NCI-H748 (cell line): Measurements from ENCODE around the gene CCAR1.
A peak's percentile ranks its signal among the peaks of the same experiment; 100 is the strongest.
"Not testable (repeated sequence)": the region's sequence is repeated elsewhere in the genome, so short reads cannot be mapped to it uniquely, and the experiment has no call there.

Experiments used
- DNase-seq: peaks from one replicate; lab custom pipeline; 2025; ENCODE audit not compliant: unreplicated experiment; lab: John Stamatoyannopoulos, UW

The CCAR1 gene

GRCh38 chr10:68826764-68827591, 105.9 kb downstream of the CCAR1 start, which contains the start of gene STOX1:
Gene STOX1 (plus strand): TSS chr10:68827531. CDS start chr10:68827624, 93 bp downstream.
- peak; percentile 75 for DNase-seq

- not testable (repeated sequence) for DNase-seq
Measured at GRCh38 chr10:68827592-68827959, 106.5 kb downstream of the CCAR1 start.

GRCh38 chr10:68828083-68828601, 107.1 kb downstream of the CCAR1 start:
- DNase-seq, result peak; percentile 35

- DNase-seq, result peak; percentile 7
Measured at GRCh38 chr10:68828833-68829232, 107.8 kb downstream of the CCAR1 start.

GRCh38 chr10:68829521-68829920, 108.5 kb downstream of the CCAR1 start:
- DNase-seq, result no peak

- DNase-seq, result no peak
Measured at GRCh38 chr10:68829952-68830351, 108.9 kb downstream of the CCAR1 start.

GRCh38 chr10:68831961-68832455, 111.0 kb downstream of the CCAR1 start:
- DNase-seq, result no peak

- no peak for DNase-seq
Measured at GRCh38 chr10:68832601-68833000, 111.6 kb downstream of the CCAR1 start.

GRCh38 chr10:68837626-68838322, 116.7 kb downstream of the CCAR1 start:
- no peak for DNase-seq

GRCh38 chr10:68840650-68841049, 119.6 kb downstream of the CCAR1 start:
- not testable (repeated sequence) for DNase-seq
